ENCODE data around the gene FAAP100. TPM values are rescaled to one million over a fixed set of nuclear protein-coding genes. Genes with fewer than 3 reads are reported as not detected.

Gene FAAP100
- total RNA-seq, 1 experiment from 2014 or later, result 34.0 TPM

DNA sequence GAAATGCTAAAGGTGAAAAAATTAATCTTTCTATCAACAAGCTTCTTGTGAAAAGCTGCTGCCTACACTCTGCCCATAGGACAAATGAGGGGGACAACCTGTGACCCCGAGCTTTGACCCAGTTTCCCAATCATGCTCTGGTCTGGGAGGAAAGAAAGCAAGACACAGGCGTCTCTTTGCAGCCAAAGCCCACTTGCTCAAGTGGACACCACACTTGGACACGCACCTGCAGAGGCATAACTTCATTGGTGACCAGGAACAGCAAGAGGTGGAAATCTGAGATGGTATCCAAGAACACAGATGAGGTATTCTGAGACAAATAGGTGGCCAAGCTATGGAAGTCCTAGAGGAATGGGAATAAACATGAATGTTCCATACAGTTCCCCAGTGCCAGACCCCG, 15.0 kb upstream of the FAAP100 start:
- Histone ChIP-seq H2AFZ (no peak overlapping the region), H3K4me3 (peak overlapping the region; percentile 34; the same call in 1 of the 2 replicates), H3K27ac (peak overlapping the region; percentile 63), H3K36me3 (ENCODE audit: low read depth) (peaks cover 4% of the 10 kb centered on the region), H3F3A (ENCODE audit: insufficient read depth, low read depth) (peaks cover 57% of the 10 kb centered on the region), H3K9me3 (ENCODE audit: insufficient read depth, low read depth) (no peaks in the 10 kb centered on the region), H4K20me1 (ENCODE audit: insufficient read depth) (peaks cover 22% of the 10 kb centered on the region), H3K4me2 (peak overlapping the region; percentile 88), H3K9me2 (ENCODE audit: insufficient read depth) (no peaks in the 10 kb centered on the region), H3K4me1 (replicated peaks; ENCODE audit: insufficient read depth) (peaks cover 47% of the 10 kb centered on the region), H3K79me2 (ENCODE audit: low read depth) (peaks cover 6% of the 10 kb centered on the region; the same call in 1 of the 2 replicates), H3K27me3 (ENCODE audit: insufficient read depth, low read depth) (no peaks in the 10 kb centered on the region)
- intact Hi-C loops (cut with micrococcal nuclease; ENCODE audit: unreplicated experiment), result loop anchor here (1.0 to 10.0 kb wide), 2 partner anchors 9 to 172 kb away; partner anchors contain the start of gene BAHCC1
- ChIA-PET POLR2A (ENCODE audit: unreplicated experiment) (interaction anchor here (0.7 to 1.4 kb wide), 4 partner anchors 15 to 424 kb away, joined by 4 to 24 read pairs (median 6); partner anchors contain the start of gene FAAP100), CTCF (interaction anchor here (0.5 to 1.2 kb wide), 2 partner anchors 15 to 59 kb away, joined by 3 to 4 read pairs; no protein-coding TSS in a partner anchor)
- TF ChIP-seq CTCF (conservative IDR thresholded peaks at IDR 0.05) (no peak), EZH2 (IDR thresholded peaks at IDR 0.05; ENCODE audit: low read depth) (no peak)
- no TSS peak for BruUV-seq (replicated peaks)
- DNase-seq, result no peak

- no peaks in the 10 kb centered on the region for H3K9me2 ChIP-seq (ENCODE audit: insufficient read depth)
- peak overlapping the region; percentile 63 for H3K27ac ChIP-seq
- H3K4me3 ChIP-seq, result peak overlapping the region; percentile 34; the same call in 1 of the 2 replicates
- H3K9me3 ChIP-seq (ENCODE audit: insufficient read depth, low read depth), result no peaks in the 10 kb centered on the region
- intact Hi-C loops (cut with micrococcal nuclease; ENCODE audit: unreplicated experiment), result loop anchor here (1.0 to 10.0 kb wide), 3 partner anchors 10 to 172 kb away; partner anchors contain the start of gene BAHCC1
- H3F3A ChIP-seq (ENCODE audit: insufficient read depth, low read depth), result peaks cover 62% of the 10 kb centered on the region
- TF ChIP-seq CTCF (conservative IDR thresholded peaks at IDR 0.05) (no peak), EZH2 (IDR thresholded peaks at IDR 0.05; ENCODE audit: low read depth) (no peak)
- H2AFZ ChIP-seq, result no peak overlapping the region
- H4K20me1 ChIP-seq (ENCODE audit: insufficient read depth), result peaks cover 24% of the 10 kb centered on the region
- peaks cover 6% of the 10 kb centered on the region; the same call in 1 of the 2 replicates for H3K79me2 ChIP-seq (ENCODE audit: low read depth)
- no peaks in the 10 kb centered on the region for H3K27me3 ChIP-seq (ENCODE audit: insufficient read depth, low read depth)
- POLR2A ChIA-PET (ENCODE audit: unreplicated experiment), result interaction anchor here (0.5 to 1.4 kb wide), 12 partner anchors 9 to 523 kb away, joined by 3 to 24 read pairs (median 4); partner anchors contain the start of gene FAAP100
- H3K36me3 ChIP-seq (ENCODE audit: low read depth), result peaks cover 4% of the 10 kb centered on the region
- CTCF ChIA-PET, result interaction anchor here (0.5 to 1.2 kb wide), 5 partner anchors 11 to 82 kb away, joined by 3 to 4 read pairs (median 3); no protein-coding TSS in a partner anchor
- peak; percentile 74 to 81 for DNase-seq
- H3K4me1 ChIP-seq (replicated peaks; ENCODE audit: insufficient read depth), result peaks cover 47% of the 10 kb centered on the region
- no TSS peak for BruUV-seq (replicated peaks)
- peak overlapping the region; percentile 88 for H3K4me2 ChIP-seq
Measured at GRCh38 chr17:81566461-81567126, 14.4 kb upstream of the FAAP100 start.

- no peaks in the 10 kb centered on the region for H3K27me3 ChIP-seq (ENCODE audit: insufficient read depth, low read depth)
- no peak overlapping the region for H3K4me3 ChIP-seq
- ChIA-PET CTCF (no interaction called here), POLR2A (ENCODE audit: unreplicated experiment) (no interaction called here)
- peaks cover 62% of the 10 kb centered on the region for H3F3A ChIP-seq (ENCODE audit: insufficient read depth, low read depth)
- H3K4me1 ChIP-seq (replicated peaks; ENCODE audit: insufficient read depth), result peaks cover 47% of the 10 kb centered on the region
- H3K27ac ChIP-seq, result no peak overlapping the region
- BruUV-seq (replicated peaks), result no TSS peak
- no peak overlapping the region for H3K4me2 ChIP-seq
- TF ChIP-seq CTCF (conservative IDR thresholded peaks at IDR 0.05) (no peak), EZH2 (IDR thresholded peaks at IDR 0.05; ENCODE audit: low read depth) (no peak)
- no peaks in the 10 kb centered on the region for H3K9me2 ChIP-seq (ENCODE audit: insufficient read depth)
- peaks cover 4% of the 10 kb centered on the region for H3K36me3 ChIP-seq (ENCODE audit: low read depth)
- intact Hi-C loops (cut with micrococcal nuclease; ENCODE audit: unreplicated experiment), result loop anchor here (10.0 kb wide), 1 partner anchor 170 kb away; the partner anchor contains the start of gene BAHCC1
- peaks cover 6% of the 10 kb centered on the region; the same call in 1 of the 2 replicates for H3K79me2 ChIP-seq (ENCODE audit: low read depth)
- peaks cover 24% of the 10 kb centered on the region for H4K20me1 ChIP-seq (ENCODE audit: insufficient read depth)
- no peak overlapping the region for H2AFZ ChIP-seq
- no peaks in the 10 kb centered on the region for H3K9me3 ChIP-seq (ENCODE audit: insufficient read depth, low read depth)
- no peak for DNase-seq
Measured at GRCh38 chr17:81565231-81565630, 13.1 kb upstream of the FAAP100 start.
